Endothelial cell of umbilical vein (primary cell): ENCODE results near the gene FTO.

Experiments used
- POLR2AphosphoS5 ChIP-seq: IDR thresholded peaks from 2 replicates; pipeline ENCODE4 v1.6.1; 2012; ENCODE audit warnings: low read depth, mild to moderate bottlenecking, control low read depth, low read length, moderate library complexity; ENCODE audit not compliant: insufficient read depth
- TF ChIP-seq, protein P1 (sequence below), 2 donors: IDR thresholded peaks; 1 replicate in 1 of 2; 2 replicates in 1 of 2; pipeline ENCODE4 v1.5.1; 2011; ENCODE audit warnings: low read length in 2 of 2, mild to moderate bottlenecking in 2 of 2, moderate library complexity in 2 of 2, control low read depth in 1 of 2, inconsistent platforms in 1 of 2, low read depth in 1 of 2; ENCODE audit not compliant: insufficient read depth in 1 of 2; ENCODE audit errors: extremely low read depth in 1 of 2

DNA sequence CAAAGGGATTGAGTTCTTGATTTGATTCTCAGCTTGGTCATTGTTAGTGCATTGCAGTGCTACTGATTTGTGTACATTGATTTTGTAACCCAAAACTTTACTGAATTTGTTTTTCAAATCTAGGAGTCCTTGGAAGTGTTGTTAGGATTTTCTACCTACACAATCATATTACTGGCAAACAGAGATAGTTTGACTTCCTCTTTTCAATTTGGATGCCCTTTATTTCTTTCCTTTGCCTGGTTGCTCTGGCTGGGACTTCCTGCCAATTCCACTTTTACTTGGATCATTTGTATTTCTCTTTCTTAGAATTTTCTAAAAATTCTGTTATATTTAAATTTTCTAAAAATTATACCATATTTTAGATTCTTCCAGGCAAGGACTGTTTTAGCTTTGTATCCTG is 151.1 kb downstream of the FTO start:
- TF ChIP-seq, protein P1, sequence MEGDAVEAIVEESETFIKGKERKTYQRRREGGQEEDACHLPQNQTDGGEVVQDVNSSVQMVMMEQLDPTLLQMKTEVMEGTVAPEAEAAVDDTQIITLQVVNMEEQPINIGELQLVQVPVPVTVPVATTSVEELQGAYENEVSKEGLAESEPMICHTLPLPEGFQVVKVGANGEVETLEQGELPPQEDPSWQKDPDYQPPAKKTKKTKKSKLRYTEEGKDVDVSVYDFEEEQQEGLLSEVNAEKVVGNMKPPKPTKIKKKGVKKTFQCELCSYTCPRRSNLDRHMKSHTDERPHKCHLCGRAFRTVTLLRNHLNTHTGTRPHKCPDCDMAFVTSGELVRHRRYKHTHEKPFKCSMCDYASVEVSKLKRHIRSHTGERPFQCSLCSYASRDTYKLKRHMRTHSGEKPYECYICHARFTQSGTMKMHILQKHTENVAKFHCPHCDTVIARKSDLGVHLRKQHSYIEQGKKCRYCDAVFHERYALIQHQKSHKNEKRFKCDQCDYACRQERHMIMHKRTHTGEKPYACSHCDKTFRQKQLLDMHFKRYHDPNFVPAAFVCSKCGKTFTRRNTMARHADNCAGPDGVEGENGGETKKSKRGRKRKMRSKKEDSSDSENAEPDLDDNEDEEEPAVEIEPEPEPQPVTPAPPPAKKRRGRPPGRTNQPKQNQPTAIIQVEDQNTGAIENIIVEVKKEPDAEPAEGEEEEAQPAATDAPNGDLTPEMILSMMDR (IDR thresholded peaks at IDR 0.05; ENCODE audit: extremely low read depth in 1 of 2, insufficient read depth in 1 of 2, low read depth in 1 of 2, low read length in 2 of 2), result no peak
- TF ChIP-seq POLR2AphosphoS5, result no peak
